ENCODE data around the gene CHD6.

- no peak for TF ChIP-seq CTCF (IDR thresholded peaks at IDR 0.05; ENCODE audit: low read length)
- no peak for TF ChIP-seq EZH2 (IDR thresholded peaks at IDR 0.05; ENCODE audit: borderline replicate concordance, low read length)
Observed at GRCh38 chr20:41467690-41468089, 150.5 kb downstream of the CHD6 start.

All from OCI-LY1 (cell line).